HCT116 (cell line): ENCODE results near the gene EIF3M. TPM values are rescaled to one million over a fixed set of nuclear protein-coding genes. Genes with fewer than 3 reads are reported as not detected.

Experiments used
- ATAC-seq: fragments of 200-7000 bp; cut with Tn5 transposase; 2 replicates; pipeline ENCODE4 v1.9.1; 2020; ENCODE audit warnings: mild to moderate bottlenecking, moderate library complexity
- BruUV-seq: library from RNA; stranded (reverse); fragments of 400-500 nt; replicated peaks from 2 replicates; lab custom pipeline; 2021; lab: Mats Ljungman, UMichigan
- CTCF ChIA-PET: fragments of 300-600 bp; sonication (Branson Sonifier 250); formaldehyde crosslinking; loops from one replicate; lab custom pipeline; 2021; ENCODE audit warnings: antibody characterized with exemption; lab: Charles Lee
- POLR2A ChIA-PET: fragments of 300-600, 350-600 bp; sonication (Branson Sonifier 250); formaldehyde crosslinking; loops from one replicate; lab custom pipeline; 2021; ENCODE audit warnings: antibody characterized with exemption; lab: Charles Lee
- RAD21 ChIA-PET, 2 experiments: fragments of 300-600 bp; sonication (Branson Sonifier 250); formaldehyde crosslinking; loops; one replicate each; lab custom pipeline; 2023; ENCODE audit warnings: low total read pairs in 2 of 2; ENCODE audit not compliant: uncharacterized antibody in 2 of 2, unreplicated experiment in 2 of 2, low non-redundant PET in 1 of 2; lab: Charles Lee
- DNase-seq: peaks from one replicate; pipeline ENCODE4 v3.0.0-alpha.2; 2010; ENCODE audit warnings: low read depth, low spot score
- H2AFZ ChIP-seq: fragments of 200-600 bp; shearing (Covaris generic), sonication (generic); 2 replicates; pipeline ENCODE4 v1.6.1; 2017; ENCODE audit warnings: low read depth, mixed run types, mixed read lengths, antibody characterized with exemption, low read length; ENCODE audit not compliant: poor library complexity, severe bottlenecking
- H3K27ac ChIP-seq: 2 replicates; pipeline ENCODE4 v1.5.1; 2012; ENCODE audit warnings: low read depth, low read length
- H3K27me3 ChIP-seq: fragments of 200-600 bp; sonication (generic); 2 replicates; pipeline ENCODE4 v1.6.1; 2016; ENCODE audit warnings: mixed run types, low read length, mixed read lengths; ENCODE audit not compliant: insufficient read depth
- H3K36me3 ChIP-seq, 2 experiments: fragments of 200-500 bp in 1 of 2; fragments of 200-600 bp in 1 of 2; sonication (Bioruptor generic) in 1 of 2; sonication (generic) in 1 of 2; 2 replicates each; pipeline versions ENCODE4 v1.5.1 to v1.6.1; 2014 to 2016; ENCODE audit warnings: low read length in 2 of 2, inconsistent platforms in 1 of 2, mixed read lengths in 1 of 2, mixed run types in 1 of 2; ENCODE audit not compliant: insufficient read depth in 2 of 2, control insufficient read depth in 1 of 2
- H3K4me1 ChIP-seq, 2 experiments: fragments of 200-600 bp in 1 of 2; sonication (generic) in 1 of 2; 2 replicates each; pipeline versions ENCODE4 v1.5.1 to v1.6.1; 2012 to 2017; ENCODE audit warnings: low read length in 2 of 2, inconsistent platforms in 1 of 2, mild to moderate bottlenecking in 1 of 2, mixed read lengths in 1 of 2, mixed run types in 1 of 2, moderate library complexity in 1 of 2; ENCODE audit not compliant: insufficient read depth in 2 of 2, control insufficient read depth in 1 of 2
- H3K4me2 ChIP-seq: fragments of 200-600 bp; sonication (generic); 2 replicates; pipeline ENCODE4 v1.6.1; 2017; ENCODE audit warnings: mixed run types, low read length, mixed read lengths
- H3K4me3 ChIP-seq, 2 experiments: fragments of 200-600 bp in 1 of 2; sonication (generic) in 1 of 2; replicated peaks in 1 of 2; 2 replicates each; pipeline ENCODE4 v1.5.1; 2011 to 2016; ENCODE audit warnings: low read length in 2 of 2, control low read depth in 1 of 2, low read depth in 1 of 2, mild to moderate bottlenecking in 1 of 2, mixed read lengths in 1 of 2, mixed run types in 1 of 2
- H3K79me2 ChIP-seq: fragments of 200-600 bp; sonication (generic); 2 replicates; pipeline ENCODE4 v1.6.1; 2017; ENCODE audit warnings: mild to moderate bottlenecking, mixed run types, low read length, moderate library complexity, mixed read lengths; ENCODE audit not compliant: insufficient read depth
- H3K9ac ChIP-seq: fragments of 200-600 bp; sonication (generic); 2 replicates; pipeline ENCODE4 v1.6.1; 2016; ENCODE audit warnings: low read length, mixed read lengths
- H3K9me2 ChIP-seq: fragments of 200-600 bp; sonication (generic), shearing (Covaris generic); 2 replicates; pipeline ENCODE4 v1.6.1; 2017; ENCODE audit warnings: mixed run types, mild to moderate bottlenecking, moderate library complexity; ENCODE audit not compliant: insufficient read depth
- H3K9me3 ChIP-seq, 2 experiments: fragments of 200-500 bp in 1 of 2; fragments of 200-600 bp in 1 of 2; sonication (Bioruptor generic) in 1 of 2; sonication (generic) in 1 of 2; 2 replicates each; pipeline ENCODE4 v1.6.1; 2014 to 2017; ENCODE audit warnings: low read length in 2 of 2, mixed read lengths in 2 of 2, inconsistent platforms in 1 of 2, low read depth in 1 of 2, mild to moderate bottlenecking in 1 of 2, mixed run types in 1 of 2, moderate library complexity in 1 of 2; ENCODE audit not compliant: control insufficient read depth in 1 of 2, insufficient read depth in 1 of 2
- H4K20me1 ChIP-seq: fragments of 200-600 bp; sonication (generic), shearing (Covaris generic); 2 replicates; pipeline ENCODE4 v1.6.1; 2017; ENCODE audit warnings: mixed run types, mild to moderate bottlenecking, moderate library complexity; ENCODE audit not compliant: insufficient read depth
- CBX3 ChIP-seq: IDR thresholded peaks from 2 replicates; pipeline ENCODE4 v1.6.1; 2012; ENCODE audit warnings: low read depth
- CEBPB ChIP-seq: IDR thresholded peaks from 2 replicates; pipeline ENCODE4 v1.6.1; 2012; ENCODE audit warnings: low read depth
- EGR1 ChIP-seq: IDR thresholded peaks from 2 replicates; pipeline ENCODE4 v1.6.1; 2012; ENCODE audit warnings: low read depth
- ELF1 ChIP-seq: IDR thresholded peaks from 2 replicates; pipeline ENCODE4 v1.6.1; 2012; ENCODE audit warnings: low read depth, borderline replicate concordance
- EZH2 ChIP-seq: fragments of 200-600 bp; sonication (generic); IDR thresholded peaks from 2 replicates; pipeline ENCODE4 v1.6.1; 2017; ENCODE audit warnings: antibody characterized with exemption, mixed run types
- EZH2phosphoT487 ChIP-seq: fragments of 200-600 bp; IDR thresholded peaks from 2 replicates; pipeline ENCODE4 v1.6.1; 2018; ENCODE audit warnings: antibody characterized with exemption, borderline replicate concordance
- JUND ChIP-seq: IDR thresholded peaks from 2 replicates; pipeline ENCODE4 v1.6.1; 2012
- POLR2AphosphoS5 ChIP-seq: IDR thresholded peaks from 2 replicates; pipeline ENCODE4 v1.6.1; 2011; ENCODE audit warnings: mild to moderate bottlenecking, low read depth, low read length, moderate library complexity
- RAD21 ChIP-seq: IDR thresholded peaks from 2 replicates; pipeline ENCODE4 v1.6.1; 2012; ENCODE audit warnings: low read depth, mild to moderate bottlenecking
- REST ChIP-seq: IDR thresholded peaks from 2 replicates; pipeline ENCODE4 v1.6.1; 2012; ENCODE audit warnings: low read depth
- SIN3A ChIP-seq: IDR thresholded peaks from 2 replicates; pipeline ENCODE4 v1.6.1; 2012; ENCODE audit warnings: low read depth
- SP1 ChIP-seq: IDR thresholded peaks from 2 replicates; pipeline ENCODE4 v1.6.1; 2012; ENCODE audit warnings: low read depth
- TCF7L2 ChIP-seq: IDR thresholded peaks from 2 replicates; pipeline ENCODE4 v1.7.0; 2011; ENCODE audit warnings: borderline replicate concordance, inconsistent platforms; ENCODE audit not compliant: insufficient read depth, insufficient read length; ENCODE audit errors: extremely low read depth
- ZFX ChIP-seq: fragments of 450-650 bp; IDR thresholded peaks from 2 replicates; pipeline ENCODE4 v1.6.1; 2017
- intact Hi-C: fragments of 100-400 bp; cut with micrococcal nuclease; formaldehyde crosslinking; loops from 2 replicates; pipeline ENCODE4 v1.10.0; 2022
- total RNA-seq: library from RNA; stranded (reverse); gene quantifications from one replicate; pipeline ENCODE4 v1.2.1, GENCODE V29; 2021; ENCODE audit not compliant: unreplicated experiment
- TF ChIP-seq, protein P1 (sequence below), 3 experiments: fragments of 200-600 bp in 1 of 3; sonication (generic) in 1 of 3; IDR thresholded peaks in 2 of 3; conservative IDR thresholded peaks in 1 of 3; 2 replicates each; pipeline ENCODE4 v1.5.1; 2012 to 2017; ENCODE audit warnings: low read depth in 2 of 3, low read length in 2 of 3, antibody characterized with exemption in 1 of 3, borderline replicate concordance in 1 of 3, control low read depth in 1 of 3, mild to moderate bottlenecking in 1 of 3, mixed read lengths in 1 of 3, mixed run types in 1 of 3, moderate library complexity in 1 of 3; ENCODE audit not compliant: insufficient read depth in 1 of 3
- TF ChIP-seq, protein P2 (sequence below): IDR thresholded peaks from 2 replicates; pipeline ENCODE4 v1.6.1; 2012

EIF3M gene
- total RNA-seq, 1 experiment from 2014 or later = 346 TPM

DNA sequence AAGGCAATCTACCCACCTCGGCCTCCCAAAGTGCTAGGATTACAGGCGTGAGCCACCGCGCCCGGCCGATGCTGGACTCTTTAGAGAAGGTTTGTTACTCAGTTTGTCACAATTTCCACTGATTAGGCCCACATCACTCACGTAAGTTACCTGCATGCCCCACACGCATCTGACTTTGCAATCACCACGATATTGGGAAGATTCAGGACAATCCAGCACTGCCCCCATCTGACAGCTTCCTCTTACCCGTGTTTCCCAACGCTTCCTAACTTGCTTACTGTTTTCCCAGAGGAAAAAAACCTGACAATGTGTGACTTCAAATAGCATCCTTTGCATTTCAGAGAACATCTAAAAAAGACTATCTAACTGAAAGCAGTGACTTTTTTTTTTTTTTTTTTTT, 21.8 kb upstream of the EIF3M start:
- no peak overlapping the region for H3K4me3 ChIP-seq
- H3K36me3 ChIP-seq = no peaks in the 10 kb centered on the region
- BruUV-seq = no TSS peak
- no peaks in the 10 kb centered on the region for H3K4me1 ChIP-seq
- RAD21 ChIA-PET = no interaction called here
- TF ChIP-seq SIN3A (no peak), RAD21 (peak; percentile 33)
- no peak for ATAC-seq
- H3K79me2 ChIP-seq = no peaks in the 10 kb centered on the region
- POLR2A ChIA-PET = no interaction called here
- H3K9me2 ChIP-seq = no peaks in the 10 kb centered on the region
- intact Hi-C loops = no loop called here
- no peaks in the 10 kb centered on the region for H3K9me3 ChIP-seq
- no peak for DNase-seq
- H2AFZ ChIP-seq = no peak overlapping the region
- no peak overlapping the region for H3K9ac ChIP-seq
- no peaks in the 10 kb centered on the region for H4K20me1 ChIP-seq
- no peak overlapping the region for H3K4me2 ChIP-seq
- CTCF ChIA-PET = no interaction called here
- no peak overlapping the region for H3K27ac ChIP-seq
- no peaks in the 10 kb centered on the region for H3K27me3 ChIP-seq

DNA sequence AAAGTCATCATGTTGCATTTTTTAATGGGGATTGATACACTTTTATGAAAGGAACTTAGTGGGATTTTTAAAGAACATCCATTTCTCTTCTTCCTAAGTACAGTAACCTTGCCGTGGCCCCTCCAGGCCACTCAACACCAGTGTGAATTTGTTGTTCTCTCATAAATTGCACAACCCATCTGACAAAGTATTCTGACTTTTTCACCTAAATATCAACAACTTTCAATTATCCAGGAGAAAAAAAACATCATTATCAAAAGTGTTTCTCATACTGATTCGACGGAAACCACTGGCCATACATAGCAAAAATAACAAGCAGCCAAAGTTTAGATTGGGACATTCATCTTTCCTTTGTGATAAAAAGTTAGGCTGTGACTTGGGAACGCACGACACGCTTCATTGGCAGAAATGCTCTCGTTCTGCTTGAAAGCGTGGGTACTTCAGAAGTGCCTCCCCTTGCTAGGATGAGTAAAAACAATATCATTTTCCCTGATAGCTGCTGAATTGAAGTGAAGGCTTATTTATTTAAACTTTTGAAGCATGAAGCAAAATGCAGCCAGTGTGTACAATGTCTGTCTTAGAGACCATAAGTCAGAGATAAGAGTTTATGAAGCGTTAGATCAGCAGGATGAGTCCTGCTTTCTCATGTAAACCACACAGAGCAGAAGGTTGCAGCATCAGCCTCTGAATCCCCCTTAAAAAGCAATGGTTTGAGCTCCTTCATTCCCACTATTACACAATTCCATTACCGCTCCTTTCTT, 20.6 kb upstream of the EIF3M start:
- Histone ChIP-seq H3K79me2 (no peaks in the 10 kb centered on the region), H3K4me1 (no peaks in the 10 kb centered on the region), H3K4me2 (no peak overlapping the region), H3K36me3 (no peaks in the 10 kb centered on the region), H3K4me3 (no peak overlapping the region), H3K27me3 (no peaks in the 10 kb centered on the region), H2AFZ (no peak overlapping the region), H3K9me2 (no peaks in the 10 kb centered on the region), H3K9me3 (no peaks in the 10 kb centered on the region), H4K20me1 (no peaks in the 10 kb centered on the region), H3K9ac (no peak overlapping the region), H3K27ac (no peak overlapping the region)
- ATAC-seq (no peak), DNase-seq (no peak)
- ChIA-PET RAD21 (no interaction called here), POLR2A (no interaction called here), CTCF (no interaction called here)
- BruUV-seq = no TSS peak
- intact Hi-C loops = no loop called here
- TF ChIP-seq POLR2AphosphoS5 (no peak), TCF7L2 (no peak), EZH2 (no peak), JUND (no peak), ELF1 (no peak), SP1 (no peak), RAD21 (no peak), CBX3 (no peak), SIN3A (no peak), EZH2phosphoT487 (no peak), REST (no peak), CEBPB (no peak), EGR1 (no peak), ZFX (no peak)
- TF ChIP-seq, protein P1, sequence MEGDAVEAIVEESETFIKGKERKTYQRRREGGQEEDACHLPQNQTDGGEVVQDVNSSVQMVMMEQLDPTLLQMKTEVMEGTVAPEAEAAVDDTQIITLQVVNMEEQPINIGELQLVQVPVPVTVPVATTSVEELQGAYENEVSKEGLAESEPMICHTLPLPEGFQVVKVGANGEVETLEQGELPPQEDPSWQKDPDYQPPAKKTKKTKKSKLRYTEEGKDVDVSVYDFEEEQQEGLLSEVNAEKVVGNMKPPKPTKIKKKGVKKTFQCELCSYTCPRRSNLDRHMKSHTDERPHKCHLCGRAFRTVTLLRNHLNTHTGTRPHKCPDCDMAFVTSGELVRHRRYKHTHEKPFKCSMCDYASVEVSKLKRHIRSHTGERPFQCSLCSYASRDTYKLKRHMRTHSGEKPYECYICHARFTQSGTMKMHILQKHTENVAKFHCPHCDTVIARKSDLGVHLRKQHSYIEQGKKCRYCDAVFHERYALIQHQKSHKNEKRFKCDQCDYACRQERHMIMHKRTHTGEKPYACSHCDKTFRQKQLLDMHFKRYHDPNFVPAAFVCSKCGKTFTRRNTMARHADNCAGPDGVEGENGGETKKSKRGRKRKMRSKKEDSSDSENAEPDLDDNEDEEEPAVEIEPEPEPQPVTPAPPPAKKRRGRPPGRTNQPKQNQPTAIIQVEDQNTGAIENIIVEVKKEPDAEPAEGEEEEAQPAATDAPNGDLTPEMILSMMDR (IDR thresholded peaks at IDR 0.05 in 2 of 3, conservative IDR thresholded peaks at IDR 0.05 in 1 of 3; ENCODE audit: borderline replicate concordance in 1 of 3, insufficient read depth in 1 of 3, low read depth in 2 of 3, low read length in 2 of 3) = no peak
- TF ChIP-seq, protein P2, sequence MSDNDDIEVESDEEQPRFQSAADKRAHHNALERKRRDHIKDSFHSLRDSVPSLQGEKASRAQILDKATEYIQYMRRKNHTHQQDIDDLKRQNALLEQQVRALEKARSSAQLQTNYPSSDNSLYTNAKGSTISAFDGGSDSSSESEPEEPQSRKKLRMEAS = no peak
